ENCODE measurements around the gene DCANP1. TPM values are rescaled to one million over a fixed set of nuclear protein-coding genes. Genes with fewer than 3 reads are reported as not detected.

The DCANP1 gene
- total and polyA plus RNA-seq, 9 of the 15 experiments (the other 6 are each of a cell fraction or from before 2014, with no cell fraction given) = not detected

GRCh38 chr5:135467051-135467625 lies 20.0 kb upstream of the DCANP1 start:
- Histone ChIP-seq H4K20me1 (replicated peaks; ENCODE audit: control insufficient read depth, insufficient read depth, low read length) (peaks cover 2% of the 10 kb centered on the region; the same call in 1 of the 2 replicates), H3K79me2 (ENCODE audit: control insufficient read depth, insufficient read depth, low read length) (no peaks in the 10 kb centered on the region), H3K27me3 (ENCODE audit: control insufficient read depth in 2 of 2, insufficient read depth in 2 of 2, low read length in 2 of 2) (peaks cover 0 to 12% of the 10 kb centered on the region in 2 experiments; a peak in 2 of 5 replicates), H3K4me1 (replicated peaks in 1 of 2; ENCODE audit: control insufficient read depth in 2 of 2, insufficient read depth in 2 of 2, low read length in 2 of 2) (peaks cover 4 to 15% of the 10 kb centered on the region in 2 experiments; a peak in 4 of 5 replicates), H3K4me3 (no peak overlapping the region), H3K9me1 (ENCODE audit: control insufficient read depth, insufficient read depth, low read length) (no peaks in the 10 kb centered on the region), H3K27ac (ENCODE audit: extremely low read depth, low read depth, low read length) (no peak overlapping the region), H2AFZ (ENCODE audit: low read depth, low read length) (no peak overlapping the region), H3K4me2 (ENCODE audit: insufficient read depth, low read length) (no peak overlapping the region), H3K9ac (ENCODE audit: insufficient read depth in 1 of 2, low read depth in 2 of 2, low read length in 2 of 2) (0 out of 4 replicates have a peak overlapping the region, but pooled peaks of 1 of the 2 experiments have one; percentile 12), H3K36me3 (ENCODE audit: control insufficient read depth, insufficient read depth, low read length) (no peaks in the 10 kb centered on the region), H3K9me3 (replicated peaks; ENCODE audit: control insufficient read depth, insufficient read depth, low read depth, low read length) (no peaks in the 10 kb centered on the region)
- no peak for ATAC-seq
- BruUV-seq (replicated peaks) = no TSS peak
- in situ Hi-C loops (cut with MboI) (loop anchor here (5.0 to 10.0 kb wide), 2 partner anchors 85 to 258 kb away; no protein-coding TSS in a partner anchor), intact Hi-C loops (cut with micrococcal nuclease) (loop anchor here (5.0 kb wide), 1 partner anchor 365 kb away; the partner anchor contains the start of gene SLC25A48)
- CTCF ChIA-PET (ENCODE audit: low intra/inter-chr PET ratio) = interaction anchor here (1.4 to 2.8 kb wide), 3 partner anchors 84 to 99 kb away, joined by 12 to 51 read pairs (median 14); no protein-coding TSS in a partner anchor
- no peak for DNase-seq (ENCODE audit: extremely low read depth in 1 of 4, low spot score in 3 of 4)
- no peak for FAIRE-seq
- POLR2A ChIA-PET = interaction anchor here (0.6 to 3.4 kb wide), 5 partner anchors 12 to 368 kb away, joined by 3 to 28 read pairs (median 6); no protein-coding TSS in a partner anchor
- 65% methylated on average over 13 of the region's 15 CpGs for WGBS (ENCODE audit: insufficient coverage, low coverage, missing lambda C conversion rate)
- TF ChIP-seq ZNF57 (CRISPR knock-in tag; IDR thresholded peaks at IDR 0.05) (no peak), HNRNPL (IDR thresholded peaks at IDR 0.05; ENCODE audit: low read depth, low read length) (no peak), MEF2D (tag; conservative IDR thresholded peaks at IDR 0.05; ENCODE audit: low read depth) (no peak), HMG20A (CRISPR knock-in tag; conservative IDR thresholded peaks at IDR 0.05) (no peak), KAT2B (IDR thresholded peaks at IDR 0.05; ENCODE audit: low read depth, low read length) (no peak), NBN (IDR thresholded peaks at IDR 0.05; ENCODE audit: low read depth) (no peak), XRCC3 (IDR thresholded peaks at IDR 0.05) (no peak), ZFPM2 (CRISPR knock-in tag; IDR thresholded peaks at IDR 0.05) (no peak), RBM22 (IDR thresholded peaks at IDR 0.05; ENCODE audit: low read depth, low read length, poor library complexity, severe bottlenecking) (no peak), PRMT5 (CRISPR knock-in tag; IDR thresholded peaks at IDR 0.05) (no peak), ZNF551 (CRISPR knock-in tag; IDR thresholded peaks at IDR 0.05) (no peak), ZEB2 (IDR thresholded peaks at IDR 0.05) (no peak), DLX4 (CRISPR knock-in tag; IDR thresholded peaks at IDR 0.05) (no peak), THAP12 (CRISPR knock-in tag; IDR thresholded peaks at IDR 0.05) (no peak), TCF15 (CRISPR knock-in tag; IDR thresholded peaks at IDR 0.05) (no peak)
- TF ChIP-seq, protein P1, sequence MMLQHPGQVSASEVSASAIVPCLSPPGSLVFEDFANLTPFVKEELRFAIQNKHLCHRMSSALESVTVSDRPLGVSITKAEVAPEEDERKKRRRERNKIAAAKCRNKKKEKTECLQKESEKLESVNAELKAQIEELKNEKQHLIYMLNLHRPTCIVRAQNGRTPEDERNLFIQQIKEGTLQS (IDR thresholded peaks at IDR 0.05) = no peak
- TF ChIP-seq, protein P1 (CRISPR knock-in tag; conservative IDR thresholded peaks at IDR 0.05) = no peak
- TF ChIP-seq, protein P2, sequence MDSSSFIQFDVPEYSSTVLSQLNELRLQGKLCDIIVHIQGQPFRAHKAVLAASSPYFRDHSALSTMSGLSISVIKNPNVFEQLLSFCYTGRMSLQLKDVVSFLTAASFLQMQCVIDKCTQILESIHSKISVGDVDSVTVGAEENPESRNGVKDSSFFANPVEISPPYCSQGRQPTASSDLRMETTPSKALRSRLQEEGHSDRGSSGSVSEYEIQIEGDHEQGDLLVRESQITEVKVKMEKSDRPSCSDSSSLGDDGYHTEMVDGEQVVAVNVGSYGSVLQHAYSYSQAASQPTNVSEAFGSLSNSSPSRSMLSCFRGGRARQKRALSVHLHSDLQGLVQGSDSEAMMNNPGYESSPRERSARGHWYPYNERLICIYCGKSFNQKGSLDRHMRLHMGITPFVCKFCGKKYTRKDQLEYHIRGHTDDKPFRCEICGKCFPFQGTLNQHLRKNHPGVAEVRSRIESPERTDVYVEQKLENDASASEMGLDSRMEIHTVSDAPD (CRISPR knock-in tag; IDR thresholded peaks at IDR 0.05) = no peak
